Choroid plexus epithelial cell (primary cell): ENCODE data around the gene CMTM4.

Experiments
- DNase-seq: peaks from one replicate; pipeline ENCODE4 v3.0.0-alpha.2; 2010; ENCODE audit warnings: low read depth
- H3K4me3 ChIP-seq: 2 replicates; pipeline ENCODE4 v1.5.1; 2011; ENCODE audit warnings: low read depth, mild to moderate bottlenecking, control low read depth, low read length, moderate library complexity
- CTCF ChIP-seq: conservative IDR thresholded peaks from 2 replicates; pipeline ENCODE4 v1.5.1; 2011; ENCODE audit warnings: low read depth, mild to moderate bottlenecking, control low read depth, inconsistent platforms, low read length, moderate library complexity

The CMTM4 gene

DNA sequence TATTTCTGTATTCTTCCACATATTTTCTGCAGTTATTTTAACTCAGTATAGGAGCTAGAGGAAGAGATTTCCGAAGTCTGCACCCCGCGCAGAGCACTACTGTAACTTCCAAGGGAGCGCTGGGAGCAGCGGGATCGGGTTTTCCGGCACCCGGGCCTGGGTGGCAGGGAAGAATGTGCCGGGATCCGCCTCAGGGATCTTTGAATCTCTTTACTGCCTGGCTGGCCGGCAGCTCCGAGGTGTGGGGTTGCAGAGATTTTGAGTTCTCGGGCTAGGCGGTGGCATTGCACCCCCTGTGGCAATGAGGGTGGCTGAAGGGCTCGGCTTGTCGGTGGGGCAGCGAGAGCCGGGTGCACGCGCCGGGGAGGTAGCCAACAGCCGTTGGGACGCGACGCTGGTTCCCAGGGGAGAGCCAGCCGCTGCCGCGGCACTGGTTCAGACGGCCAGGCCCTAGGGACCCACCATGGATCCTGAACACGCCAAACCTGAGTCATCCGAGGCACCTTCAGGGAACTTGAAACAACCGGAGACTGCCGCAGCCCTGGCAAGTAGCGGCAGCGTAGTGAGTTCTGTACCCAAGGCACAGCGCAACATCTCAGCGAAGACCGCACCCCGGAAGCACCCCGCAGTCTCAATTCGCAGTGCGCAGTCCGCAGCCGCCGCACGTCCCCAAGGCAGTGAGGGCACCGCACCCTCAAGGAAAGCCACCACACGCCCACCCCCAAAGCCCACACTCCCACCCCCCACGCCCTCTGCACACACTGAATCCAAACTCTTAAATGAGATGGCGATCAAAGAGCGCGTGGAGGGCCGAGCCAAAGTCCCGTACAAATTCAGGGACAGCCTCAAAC, 130.3 kb downstream of the CMTM4 start, which contains the start of gene CMTM1:
Gene CMTM1, plus strand, starts transcription at position 389 of the 851 bp plus-strand sequence. Its CDS starts 75 bp downstream, at position 464.
- no peak for DNase-seq
- no peak for TF ChIP-seq CTCF
- no peak within 1 kb of the TSS for H3K4me3 ChIP-seq
